HCT116 (cell line): Measurements from ENCODE around the gene LHX3. TPM values are rescaled to one million over a fixed set of nuclear protein-coding genes. Genes with fewer than 3 reads are reported as not detected.

Source experiments
- ATAC-seq: fragments of 200-7000 bp; cut with Tn5 transposase; 2 replicates; pipeline ENCODE4 v1.9.1; 2020; ENCODE audit warnings: mild to moderate bottlenecking, moderate library complexity
- BruUV-seq: library from RNA; stranded (reverse); fragments of 400-500 nt; replicated peaks from 2 replicates; lab custom pipeline; 2021; lab: Mats Ljungman, UMichigan
- CTCF ChIA-PET: fragments of 300-600 bp; sonication (Branson Sonifier 250); formaldehyde crosslinking; loops from one replicate; lab custom pipeline; 2021; ENCODE audit warnings: antibody characterized with exemption; lab: Charles Lee
- POLR2A ChIA-PET: fragments of 300-600, 350-600 bp; sonication (Branson Sonifier 250); formaldehyde crosslinking; loops from one replicate; lab custom pipeline; 2021; ENCODE audit warnings: antibody characterized with exemption; lab: Charles Lee
- RAD21 ChIA-PET, 2 experiments: fragments of 300-600 bp; sonication (Branson Sonifier 250); formaldehyde crosslinking; loops; one replicate each; lab custom pipeline; 2023; ENCODE audit warnings: low total read pairs in 2 of 2; ENCODE audit not compliant: uncharacterized antibody in 2 of 2, unreplicated experiment in 2 of 2, low non-redundant PET in 1 of 2; lab: Charles Lee
- DNase-seq: peaks from one replicate; pipeline ENCODE4 v3.0.0-alpha.2; 2010; ENCODE audit warnings: low read depth, low spot score
- H2AFZ ChIP-seq: fragments of 200-600 bp; shearing (Covaris generic), sonication (generic); 2 replicates; pipeline ENCODE4 v1.6.1; 2017; ENCODE audit warnings: low read depth, mixed run types, mixed read lengths, antibody characterized with exemption, low read length; ENCODE audit not compliant: poor library complexity, severe bottlenecking
- H3K27ac ChIP-seq: 2 replicates; pipeline ENCODE4 v1.5.1; 2012; ENCODE audit warnings: low read depth, low read length
- H3K27me3 ChIP-seq: fragments of 200-600 bp; sonication (generic); 2 replicates; pipeline ENCODE4 v1.6.1; 2016; ENCODE audit warnings: mixed run types, low read length, mixed read lengths; ENCODE audit not compliant: insufficient read depth
- H3K36me3 ChIP-seq, 2 experiments: fragments of 200-500 bp in 1 of 2; fragments of 200-600 bp in 1 of 2; sonication (Bioruptor generic) in 1 of 2; sonication (generic) in 1 of 2; 2 replicates each; pipeline versions ENCODE4 v1.5.1 to v1.6.1; 2014 to 2016; ENCODE audit warnings: low read length in 2 of 2, inconsistent platforms in 1 of 2, mixed read lengths in 1 of 2, mixed run types in 1 of 2; ENCODE audit not compliant: insufficient read depth in 2 of 2, control insufficient read depth in 1 of 2
- H3K4me1 ChIP-seq, 2 experiments: fragments of 200-600 bp in 1 of 2; sonication (generic) in 1 of 2; 2 replicates each; pipeline versions ENCODE4 v1.5.1 to v1.6.1; 2012 to 2017; ENCODE audit warnings: low read length in 2 of 2, inconsistent platforms in 1 of 2, mild to moderate bottlenecking in 1 of 2, mixed read lengths in 1 of 2, mixed run types in 1 of 2, moderate library complexity in 1 of 2; ENCODE audit not compliant: insufficient read depth in 2 of 2, control insufficient read depth in 1 of 2
- H3K4me2 ChIP-seq: fragments of 200-600 bp; sonication (generic); 2 replicates; pipeline ENCODE4 v1.6.1; 2017; ENCODE audit warnings: mixed run types, low read length, mixed read lengths
- H3K4me3 ChIP-seq, 2 experiments: fragments of 200-600 bp in 1 of 2; sonication (generic) in 1 of 2; replicated peaks in 1 of 2; 2 replicates each; pipeline ENCODE4 v1.5.1; 2011 to 2016; ENCODE audit warnings: low read length in 2 of 2, control low read depth in 1 of 2, low read depth in 1 of 2, mild to moderate bottlenecking in 1 of 2, mixed read lengths in 1 of 2, mixed run types in 1 of 2
- H3K79me2 ChIP-seq: fragments of 200-600 bp; sonication (generic); 2 replicates; pipeline ENCODE4 v1.6.1; 2017; ENCODE audit warnings: mild to moderate bottlenecking, mixed run types, low read length, moderate library complexity, mixed read lengths; ENCODE audit not compliant: insufficient read depth
- H3K9ac ChIP-seq: fragments of 200-600 bp; sonication (generic); 2 replicates; pipeline ENCODE4 v1.6.1; 2016; ENCODE audit warnings: low read length, mixed read lengths
- H3K9me2 ChIP-seq: fragments of 200-600 bp; sonication (generic), shearing (Covaris generic); 2 replicates; pipeline ENCODE4 v1.6.1; 2017; ENCODE audit warnings: mixed run types, mild to moderate bottlenecking, moderate library complexity; ENCODE audit not compliant: insufficient read depth
- H3K9me3 ChIP-seq, 2 experiments: fragments of 200-500 bp in 1 of 2; fragments of 200-600 bp in 1 of 2; sonication (Bioruptor generic) in 1 of 2; sonication (generic) in 1 of 2; 2 replicates each; pipeline ENCODE4 v1.6.1; 2014 to 2017; ENCODE audit warnings: low read length in 2 of 2, mixed read lengths in 2 of 2, inconsistent platforms in 1 of 2, low read depth in 1 of 2, mild to moderate bottlenecking in 1 of 2, mixed run types in 1 of 2, moderate library complexity in 1 of 2; ENCODE audit not compliant: control insufficient read depth in 1 of 2, insufficient read depth in 1 of 2
- H4K20me1 ChIP-seq: fragments of 200-600 bp; sonication (generic), shearing (Covaris generic); 2 replicates; pipeline ENCODE4 v1.6.1; 2017; ENCODE audit warnings: mixed run types, mild to moderate bottlenecking, moderate library complexity; ENCODE audit not compliant: insufficient read depth
- CBX3 ChIP-seq: IDR thresholded peaks from 2 replicates; pipeline ENCODE4 v1.6.1; 2012; ENCODE audit warnings: low read depth
- CTCF ChIP-seq, 3 experiments: fragments of 200-600 bp in 1 of 3; sonication (generic) in 1 of 3; IDR thresholded peaks in 2 of 3; conservative IDR thresholded peaks in 1 of 3; 2 replicates each; pipeline ENCODE4 v1.5.1; 2012 to 2017; ENCODE audit warnings: low read depth in 2 of 3, low read length in 2 of 3, antibody characterized with exemption in 1 of 3, borderline replicate concordance in 1 of 3, control low read depth in 1 of 3, mild to moderate bottlenecking in 1 of 3, mixed read lengths in 1 of 3, mixed run types in 1 of 3, moderate library complexity in 1 of 3; ENCODE audit not compliant: insufficient read depth in 1 of 3
- EGR1 ChIP-seq: IDR thresholded peaks from 2 replicates; pipeline ENCODE4 v1.6.1; 2012; ENCODE audit warnings: low read depth
- EZH2 ChIP-seq: fragments of 200-600 bp; sonication (generic); IDR thresholded peaks from 2 replicates; pipeline ENCODE4 v1.6.1; 2017; ENCODE audit warnings: antibody characterized with exemption, mixed run types
- FOSL1 ChIP-seq: IDR thresholded peaks from 2 replicates; pipeline ENCODE4 v1.6.1; 2012; ENCODE audit warnings: low read depth
- JUND ChIP-seq: IDR thresholded peaks from 2 replicates; pipeline ENCODE4 v1.6.1; 2012
- RAD21 ChIP-seq: IDR thresholded peaks from 2 replicates; pipeline ENCODE4 v1.6.1; 2012; ENCODE audit warnings: low read depth, mild to moderate bottlenecking
- SIN3A ChIP-seq: IDR thresholded peaks from 2 replicates; pipeline ENCODE4 v1.6.1; 2012; ENCODE audit warnings: low read depth
- SP1 ChIP-seq: IDR thresholded peaks from 2 replicates; pipeline ENCODE4 v1.6.1; 2012; ENCODE audit warnings: low read depth
- SRF ChIP-seq: IDR thresholded peaks from 2 replicates; pipeline ENCODE4 v1.6.1; 2012; ENCODE audit warnings: low read depth
- TCF7L2 ChIP-seq: IDR thresholded peaks from 2 replicates; pipeline ENCODE4 v1.7.0; 2011; ENCODE audit warnings: borderline replicate concordance, inconsistent platforms; ENCODE audit not compliant: insufficient read depth, insufficient read length; ENCODE audit errors: extremely low read depth
- YY1 ChIP-seq: IDR thresholded peaks from 2 replicates; pipeline ENCODE4 v1.6.1; 2011; ENCODE audit warnings: low read length, low read depth, moderate library complexity, mild to moderate bottlenecking; ENCODE audit not compliant: insufficient replicate concordance; ENCODE audit errors: extremely low read depth
- ZBTB33 ChIP-seq: IDR thresholded peaks from 2 replicates; pipeline ENCODE4 v1.6.1; 2011; ENCODE audit warnings: mild to moderate bottlenecking, low read length, moderate library complexity; ENCODE audit not compliant: insufficient replicate concordance; ENCODE audit errors: extremely low read depth
- ZFX ChIP-seq: fragments of 450-650 bp; IDR thresholded peaks from 2 replicates; pipeline ENCODE4 v1.6.1; 2017
- intact Hi-C: fragments of 100-400 bp; cut with micrococcal nuclease; formaldehyde crosslinking; loops from 2 replicates; pipeline ENCODE4 v1.10.0; 2022
- total RNA-seq: library from RNA; stranded (reverse); gene quantifications from one replicate; pipeline ENCODE4 v1.2.1, GENCODE V29; 2021; ENCODE audit not compliant: unreplicated experiment
- TF ChIP-seq, protein P1 (sequence below): IDR thresholded peaks from 2 replicates; pipeline ENCODE4 v1.6.1; 2012

The LHX3 gene
- total RNA-seq, 1 experiment from 2014 or later = not detected

DNA sequence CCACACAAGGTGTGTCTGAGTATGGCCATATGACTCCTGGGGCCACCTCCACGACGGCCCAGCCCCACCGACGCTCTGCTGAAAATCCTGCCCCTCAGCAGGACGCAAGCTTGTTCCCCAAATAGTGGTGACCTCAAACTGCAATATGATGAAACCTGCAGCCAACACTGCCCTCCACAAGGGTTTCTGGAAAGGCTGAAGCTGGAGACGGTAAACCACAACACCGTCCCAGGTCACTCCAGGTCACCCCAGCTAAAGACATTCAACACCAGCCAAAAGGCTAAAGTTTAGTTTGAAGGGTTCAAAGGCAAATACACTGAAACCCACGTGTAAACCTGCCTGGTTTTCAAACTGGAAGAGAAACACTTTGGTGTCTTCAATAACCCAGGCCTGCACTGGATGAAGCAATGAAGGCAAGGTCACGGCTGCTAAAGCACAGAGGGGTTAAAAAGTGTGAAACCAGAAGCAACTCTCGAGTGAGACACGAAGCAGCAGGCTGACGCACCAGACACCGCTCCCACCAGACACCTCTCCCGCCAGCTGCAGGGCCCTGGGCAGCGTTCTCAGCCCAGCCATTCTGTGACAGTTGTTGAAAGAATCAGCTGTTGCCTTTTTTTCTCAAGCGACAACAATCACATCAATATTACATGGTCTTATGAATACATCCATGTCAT lies 1.8 kb upstream of the LHX3 start:
- intact Hi-C loops = no loop called here
- Histone ChIP-seq H3K4me3 (no peak overlapping the region), H3K27ac (no peak overlapping the region), H3K4me1 (no peaks in the 10 kb centered on the region), H3K36me3 (peaks cover 13 to 16% of the 10 kb centered on the region in 2 experiments; a peak in 3 of 4 replicates), H2AFZ (no peak overlapping the region), H3K9ac (no peak overlapping the region), H3K79me2 (no peaks in the 10 kb centered on the region), H4K20me1 (no peaks in the 10 kb centered on the region), H3K9me2 (no peaks in the 10 kb centered on the region), H3K4me2 (no peak overlapping the region), H3K9me3 (no peaks in the 10 kb centered on the region), H3K27me3 (no peaks in the 10 kb centered on the region)
- ATAC-seq = no peak
- no peak for DNase-seq
- TF ChIP-seq, protein P1, sequence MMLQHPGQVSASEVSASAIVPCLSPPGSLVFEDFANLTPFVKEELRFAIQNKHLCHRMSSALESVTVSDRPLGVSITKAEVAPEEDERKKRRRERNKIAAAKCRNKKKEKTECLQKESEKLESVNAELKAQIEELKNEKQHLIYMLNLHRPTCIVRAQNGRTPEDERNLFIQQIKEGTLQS = no peak
- no peak for TF ChIP-seq TCF7L2
- no peak for TF ChIP-seq CBX3
- ChIA-PET RAD21 (no interaction called here), POLR2A (no interaction called here), CTCF (no interaction called here)
- BruUV-seq = TSS peak; percentile 35

GRCh38 chr9:136205707-136205992 lies 722 bp upstream of the LHX3 start:
- no peak overlapping the region for H3K9ac ChIP-seq
- BruUV-seq = no TSS peak
- H2AFZ ChIP-seq = no peak overlapping the region
- H3K9me2 ChIP-seq = no peaks in the 10 kb centered on the region
- no peak overlapping the region for H3K27ac ChIP-seq
- peaks cover 8 to 12% of the 10 kb centered on the region in 2 experiments; a peak in 3 of 4 replicates for H3K36me3 ChIP-seq
- no peaks in the 10 kb centered on the region for H3K4me1 ChIP-seq
- ChIA-PET POLR2A (no interaction called here), CTCF (no interaction called here), RAD21 (no interaction called here)
- H3K9me3 ChIP-seq = no peaks in the 10 kb centered on the region
- no peak overlapping the region for H3K4me3 ChIP-seq
- DNase-seq = no peak
- TF ChIP-seq RAD21 (no peak), YY1 (no peak), ZBTB33 (no peak), JUND (no peak), SIN3A (no peak), CTCF (IDR thresholded peaks at IDR 0.05 in 2 of 3, conservative IDR thresholded peaks at IDR 0.05 in 1 of 3; ENCODE audit: borderline replicate concordance in 1 of 3, insufficient read depth in 1 of 3, low read depth in 2 of 3, low read length in 2 of 3) (no peak), CBX3 (no peak), EZH2 (no peak), ZFX (no peak), SP1 (no peak), EGR1 (no peak), SRF (no peak), FOSL1 (no peak)
- no peak overlapping the region for H3K4me2 ChIP-seq
- H3K27me3 ChIP-seq = no peaks in the 10 kb centered on the region
- H3K79me2 ChIP-seq = no peaks in the 10 kb centered on the region
- no peaks in the 10 kb centered on the region for H4K20me1 ChIP-seq
- intact Hi-C loops = no loop called here
- peak; percentile 10; the same call in 1 of the 2 replicates for ATAC-seq
